ENCODE measurements around the gene B9D1. TPM values are rescaled to one million over a fixed set of nuclear protein-coding genes. Genes with fewer than 3 reads are reported as not detected.

B9D1 gene
- total and polyA plus RNA-seq, 4 donors, result 23.5 to 47.9 (median 26.0) TPM

GRCh38 chr17:19392303-19392702 lies 29.8 kb upstream of the B9D1 start:
- no peak for ATAC-seq (ENCODE audit: insufficient read depth, low FRiP score)
- Histone ChIP-seq H3K27me3 (ENCODE audit: control insufficient read depth in 3 of 3, insufficient read depth in 3 of 3, low read length in 2 of 3) (no peaks in the 10 kb centered on the region), H3K9me3 (ENCODE audit: control insufficient read depth in 4 of 4, insufficient read depth in 3 of 4, low read length in 3 of 4) (no peaks in the 10 kb centered on the region), H3K4me1 (ENCODE audit: control insufficient read depth in 5 of 5, insufficient read depth in 5 of 5, low read length in 5 of 5) (peaks cover 0 to 41% (median 28%) of the 10 kb centered on the region in 5 donors), H3K4me3 (no peak overlapping the region), H3K36me3 (ENCODE audit: control insufficient read depth in 4 of 4, insufficient read depth in 4 of 4, low read length in 4 of 4) (no peaks in the 10 kb centered on the region), H3K27ac (ENCODE audit: low read depth in 1 of 2, low read length in 1 of 2) (no peak overlapping the region), H3K9ac (ENCODE audit: insufficient read depth in 1 of 2, low read length in 2 of 2) (no peak overlapping the region)
- no peak for DNase-seq
- TF ChIP-seq CTCF (IDR thresholded peaks at IDR 0.05; ENCODE audit: control extremely low read depth, extremely low read depth), result no peak
- 81 to 90% methylated on average over 7 of the region's 7 CpGs for WGBS, 2 donors

- no peak for DNase-seq
- H3K4me3 ChIP-seq, result no peak overlapping the region
- H3K4me1 ChIP-seq (ENCODE audit: control insufficient read depth in 5 of 5, insufficient read depth in 5 of 5, low read length in 5 of 5), result peaks cover 0 to 45% (median 30%) of the 10 kb centered on the region in 5 donors
- H3K27ac ChIP-seq (ENCODE audit: low read depth in 1 of 2, low read length in 1 of 2), result no peak overlapping the region
- no peaks in the 10 kb centered on the region for H3K27me3 ChIP-seq (ENCODE audit: control insufficient read depth in 3 of 3, insufficient read depth in 3 of 3, low read length in 2 of 3)
- ATAC-seq (ENCODE audit: insufficient read depth, low FRiP score), result no peak
- 86 to 90% methylated on average over 7 of the region's 7 CpGs for WGBS, 2 donors
- H3K9me3 ChIP-seq (ENCODE audit: control insufficient read depth in 4 of 4, insufficient read depth in 3 of 4, low read length in 3 of 4), result no peaks in the 10 kb centered on the region
- TF ChIP-seq CTCF (IDR thresholded peaks at IDR 0.05; ENCODE audit: control extremely low read depth, extremely low read depth), result no peak
- H3K9ac ChIP-seq (ENCODE audit: insufficient read depth in 1 of 2, low read length in 2 of 2), result no peak overlapping the region
- peaks cover 0 to 3% (median 0%) of the 10 kb centered on the region in 4 donors for H3K36me3 ChIP-seq (ENCODE audit: control insufficient read depth in 4 of 4, insufficient read depth in 4 of 4, low read length in 4 of 4)
Measured at GRCh38 chr17:19391432-19391831, 28.9 kb upstream of the B9D1 start.

- Histone ChIP-seq H3K4me1 (ENCODE audit: control insufficient read depth in 5 of 5, insufficient read depth in 5 of 5, low read length in 5 of 5) (peaks cover 0 to 50% (median 33%) of the 10 kb centered on the region in 5 donors), H3K9me3 (ENCODE audit: control insufficient read depth in 4 of 4, insufficient read depth in 3 of 4, low read length in 3 of 4) (no peaks in the 10 kb centered on the region), H3K27me3 (ENCODE audit: control insufficient read depth in 3 of 3, insufficient read depth in 3 of 3, low read length in 2 of 3) (no peaks in the 10 kb centered on the region), H3K27ac (ENCODE audit: low read depth in 1 of 2, low read length in 1 of 2) (no peak overlapping the region), H3K4me3 (no peak overlapping the region), H3K36me3 (ENCODE audit: control insufficient read depth in 4 of 4, insufficient read depth in 4 of 4, low read length in 4 of 4) (peaks cover 0 to 8% (median 2%) of the 10 kb centered on the region in 4 donors), H3K9ac (ENCODE audit: insufficient read depth in 1 of 2, low read length in 2 of 2) (no peak overlapping the region)
- WGBS, 2 donors, result 93 to 100% methylated on average over 2 of the region's 2 CpGs
- DNase-seq, result no peak
- no peak for ATAC-seq (ENCODE audit: insufficient read depth, low FRiP score)
- TF ChIP-seq CTCF (IDR thresholded peaks at IDR 0.05; ENCODE audit: control extremely low read depth, extremely low read depth), result no peak
Measured at GRCh38 chr17:19390951-19391350, 28.4 kb upstream of the B9D1 start.
